Subcutaneous abdominal adipose tissue (tissue), 5 donors: ENCODE data around the gene PVALEF.

Source experiments
- H3K27ac ChIP-seq: one replicate; pipeline ENCODE4 v1.7.0; 2013; ENCODE audit warnings: low read depth, mild to moderate bottlenecking, inconsistent platforms, low read length, moderate library complexity
- H3K27me3 ChIP-seq, 5 donors: one replicate each; pipeline ENCODE4 v1.7.0; 2013; ENCODE audit warnings: low read length in 5 of 5, inconsistent platforms in 1 of 5; ENCODE audit not compliant: control insufficient read depth in 5 of 5, insufficient read depth in 4 of 5
- H3K36me3 ChIP-seq, 5 donors: one replicate each; pipeline ENCODE4 v1.7.0; 2013; ENCODE audit warnings: low read length in 5 of 5; ENCODE audit not compliant: control insufficient read depth in 5 of 5, insufficient read depth in 5 of 5
- H3K4me1 ChIP-seq, 5 donors: one replicate each; pipeline ENCODE4 v1.7.0; 2013; ENCODE audit warnings: low read length in 5 of 5, mild to moderate bottlenecking in 3 of 5, moderate library complexity in 1 of 5; ENCODE audit not compliant: control insufficient read depth in 5 of 5, insufficient read depth in 5 of 5
- H3K4me3 ChIP-seq, 5 donors: one replicate each; pipeline ENCODE4 v1.7.0; 2013; ENCODE audit warnings: low read length in 5 of 5, low read depth in 1 of 5
- H3K9ac ChIP-seq, 5 donors: one replicate each; pipeline ENCODE4 v1.7.0; 2013; ENCODE audit warnings: low read length in 5 of 5, mild to moderate bottlenecking in 4 of 5, moderate library complexity in 3 of 5
- H3K9me3 ChIP-seq, 5 donors: one replicate each; pipeline ENCODE4 v1.7.0; 2013; ENCODE audit warnings: low read length in 5 of 5; ENCODE audit not compliant: control insufficient read depth in 5 of 5
- donor health status: healthy.
- donor health status: healthy.
- donor health status: healthy.
- donor health status: healthy.
- donor health status: healthy.

PVALEF gene

GRCh38 chr17:81194225-81194760, 29.0 kb downstream of the PVALEF start:
- H3K27ac ChIP-seq: no peak overlapping the region
- no peaks in the 10 kb centered on the region for H3K9me3 ChIP-seq
- no peak overlapping the region for H3K4me3 ChIP-seq
- no peak overlapping the region for H3K9ac ChIP-seq
- H3K27me3 ChIP-seq: no peaks in the 10 kb centered on the region
- peaks cover 0 to 37% (median 5%) of the 10 kb centered on the region in 5 donors for H3K36me3 ChIP-seq
- H3K4me1 ChIP-seq: peaks cover 0 to 32% (median 11%) of the 10 kb centered on the region in 5 donors

GRCh38 chr17:81194941-81195901, 29.9 kb downstream of the PVALEF start:
- Histone ChIP-seq H3K9ac (no peak overlapping the region), H3K27ac (no peak overlapping the region), H3K4me1 (peaks cover 0 to 35% (median 11%) of the 10 kb centered on the region in 5 donors), H3K4me3 (no peak overlapping the region), H3K36me3 (peaks cover 0 to 35% (median 8%) of the 10 kb centered on the region in 5 donors), H3K27me3 (no peaks in the 10 kb centered on the region), H3K9me3 (no peaks in the 10 kb centered on the region)

- Histone ChIP-seq H3K9ac (no peak overlapping the region), H3K36me3 (peaks cover 0 to 28% (median 8%) of the 10 kb centered on the region in 5 donors), H3K4me3 (no peak overlapping the region), H3K27ac (no peak overlapping the region), H3K4me1 (peaks cover 0 to 41% (median 14%) of the 10 kb centered on the region in 5 donors), H3K9me3 (no peaks in the 10 kb centered on the region), H3K27me3 (no peaks in the 10 kb centered on the region)
These were observed 30.7 kb downstream of the PVALEF start for GRCh38 chr17:81195941-81196495.

GRCh38 chr17:81196505-81197408, 31.4 kb downstream of the PVALEF start:
- Histone ChIP-seq H3K27me3 (no peaks in the 10 kb centered on the region), H3K27ac (no peak overlapping the region), H3K9me3 (no peaks in the 10 kb centered on the region), H3K9ac (no peak overlapping the region), H3K36me3 (peaks cover 0 to 28% (median 8%) of the 10 kb centered on the region in 5 donors), H3K4me1 (peaks cover 0 to 43% (median 14%) of the 10 kb centered on the region in 5 donors), H3K4me3 (peak overlapping the region in 1 of 5 donors; percentile 34)

GRCh38 chr17:81197409-81197795, 32.1 kb downstream of the PVALEF start:
- Histone ChIP-seq H3K36me3 (peaks cover 0 to 28% (median 8%) of the 10 kb centered on the region in 5 donors), H3K9ac (no peak overlapping the region), H3K4me3 (peak overlapping the region in 1 of 5 donors; percentile 34), H3K27me3 (no peaks in the 10 kb centered on the region), H3K4me1 (peaks cover 0 to 43% (median 14%) of the 10 kb centered on the region in 5 donors), H3K27ac (no peak overlapping the region), H3K9me3 (no peaks in the 10 kb centered on the region)

GRCh38 chr17:81197831-81198490, 32.7 kb downstream of the PVALEF start:
- H3K4me1 ChIP-seq: peaks cover 0 to 43% (median 11%) of the 10 kb centered on the region in 5 donors
- no peak overlapping the region for H3K27ac ChIP-seq
- no peaks in the 10 kb centered on the region for H3K27me3 ChIP-seq
- H3K36me3 ChIP-seq: peaks cover 0 to 29% (median 8%) of the 10 kb centered on the region in 5 donors
- no peaks in the 10 kb centered on the region for H3K9me3 ChIP-seq
- H3K4me3 ChIP-seq: no peak overlapping the region
- H3K9ac ChIP-seq: no peak overlapping the region

- Histone ChIP-seq H3K27me3 (no peaks in the 10 kb centered on the region), H3K36me3 (peaks cover 0 to 39% (median 9%) of the 10 kb centered on the region in 5 donors), H3K9me3 (no peaks in the 10 kb centered on the region), H3K9ac (no peak overlapping the region), H3K4me1 (peaks cover 0 to 39% (median 7%) of the 10 kb centered on the region in 5 donors), H3K4me3 (no peak overlapping the region), H3K27ac (no peak overlapping the region)
These were observed 33.6 kb downstream of the PVALEF start for GRCh38 chr17:81198826-81199481.

- peaks cover 0 to 40% (median 9%) of the 10 kb centered on the region in 5 donors for H3K36me3 ChIP-seq
- H3K9ac ChIP-seq: no peak overlapping the region
- H3K4me1 ChIP-seq: peaks cover 0 to 39% (median 7%) of the 10 kb centered on the region in 5 donors
- H3K27ac ChIP-seq: no peak overlapping the region
- H3K27me3 ChIP-seq: no peaks in the 10 kb centered on the region
- no peak overlapping the region for H3K4me3 ChIP-seq
- no peaks in the 10 kb centered on the region for H3K9me3 ChIP-seq
These were observed 34.1 kb downstream of the PVALEF start for GRCh38 chr17:81199482-81199830.

- no peaks in the 10 kb centered on the region for H3K9me3 ChIP-seq
- H3K4me1 ChIP-seq: peaks cover 0 to 39% (median 7%) of the 10 kb centered on the region in 5 donors
- H3K27ac ChIP-seq: no peak overlapping the region
- H3K9ac ChIP-seq: no peak overlapping the region
- no peaks in the 10 kb centered on the region for H3K27me3 ChIP-seq
- H3K4me3 ChIP-seq: no peak overlapping the region
- peaks cover 0 to 36% (median 9%) of the 10 kb centered on the region in 5 donors for H3K36me3 ChIP-seq
These were observed 34.9 kb downstream of the PVALEF start for GRCh38 chr17:81200201-81200600.
